Loucy (cell line): Measurements from ENCODE around the gene SCAF8.

Experiments used
- H2AFZ ChIP-seq: fragments of 200-600 bp; sonication (generic); 2 replicates; pipeline ENCODE4 v1.6.0; 2016; ENCODE audit warnings: antibody characterized with exemption, mild to moderate bottlenecking, low read length, moderate library complexity
- H3F3A ChIP-seq: fragments of 200-600 bp; 2 replicates; pipeline ENCODE4 v1.6.0; 2016; ENCODE audit warnings: antibody characterized with exemption, low read depth, mild to moderate bottlenecking
- H3K27me3 ChIP-seq: fragments of 200-600 bp; sonication (generic); 2 replicates; pipeline ENCODE4 v1.6.1; 2014; ENCODE audit warnings: low read length, mild to moderate bottlenecking; ENCODE audit not compliant: insufficient read depth, poor library complexity, severe bottlenecking
- H3K36me3 ChIP-seq: fragments of 200-600 bp; sonication (generic); 2 replicates; pipeline ENCODE4 v1.6.1; 2016; ENCODE audit warnings: low read length; ENCODE audit not compliant: insufficient read depth
- H3K4me1 ChIP-seq: fragments of 200-600 bp; sonication (generic); 2 replicates; pipeline ENCODE4 v1.5.1; 2014; ENCODE audit warnings: low read length, mild to moderate bottlenecking; ENCODE audit not compliant: insufficient read depth, poor library complexity, severe bottlenecking
- H3K4me2 ChIP-seq: fragments of 200-600 bp; sonication (generic); 2 replicates; pipeline ENCODE4 v1.6.0; 2014; ENCODE audit warnings: antibody characterized with exemption, low read length, low read depth, mild to moderate bottlenecking; ENCODE audit not compliant: poor library complexity, severe bottlenecking
- H3K4me3 ChIP-seq: fragments of 200-600 bp; sonication (generic); 2 replicates; pipeline ENCODE4 v1.5.1; 2014; ENCODE audit warnings: low read length, mild to moderate bottlenecking, mixed read lengths; ENCODE audit not compliant: poor library complexity, severe bottlenecking
- H3K79me2 ChIP-seq: fragments of 200-600 bp; sonication (generic); 2 replicates; pipeline ENCODE4 v1.6.1; 2014; ENCODE audit warnings: low read length; ENCODE audit not compliant: insufficient read depth
- H3K9ac ChIP-seq: fragments of 200-600 bp; sonication (generic); 2 replicates; pipeline ENCODE4 v1.6.0; 2014; ENCODE audit warnings: mild to moderate bottlenecking, low read depth, low read length, moderate library complexity; ENCODE audit not compliant: poor library complexity, severe bottlenecking
- H3K9me2 ChIP-seq: fragments of 200-600 bp; sonication (generic); replicated peaks from 2 replicates; pipeline ENCODE4 v1.6.1; 2016; ENCODE audit warnings: low read depth, low read length, mixed read lengths
- H3K9me3 ChIP-seq: fragments of 200-600 bp; sonication (generic); 2 replicates; pipeline ENCODE4 v1.6.1; 2014; ENCODE audit warnings: mild to moderate bottlenecking, antibody characterized with exemption, low read length, low read depth; ENCODE audit not compliant: insufficient read depth
- H4K20me1 ChIP-seq: fragments of 200-600 bp; sonication (generic); 2 replicates; pipeline ENCODE4 v1.6.0; 2014; ENCODE audit warnings: antibody characterized with exemption, low read length, mild to moderate bottlenecking; ENCODE audit not compliant: insufficient read depth, poor library complexity, severe bottlenecking
- CTCF ChIP-seq: fragments of 200-600 bp; sonication (generic); conservative IDR thresholded peaks from 2 replicates; pipeline ENCODE4 v1.5.1; 2014; ENCODE audit warnings: mild to moderate bottlenecking, antibody characterized with exemption, low read length
- EZH2phosphoT487 ChIP-seq: fragments of 200-600 bp; IDR thresholded peaks from 2 replicates; pipeline ENCODE4 v1.6.1; 2018; ENCODE audit warnings: antibody characterized with exemption, mild to moderate bottlenecking, moderate library complexity, borderline replicate concordance

Gene SCAF8

GRCh38 chr6:154703124-154703523 is 30.1 kb upstream of the SCAF8 start:
- Histone ChIP-seq H3K4me2 (no peak overlapping the region), H3K36me3 (no peaks in the 10 kb centered on the region), H3K9ac (no peak overlapping the region), H3K9me2 (no peaks in the 10 kb centered on the region), H4K20me1 (no peaks in the 10 kb centered on the region), H3K27me3 (no peaks in the 10 kb centered on the region), H3F3A (no peaks in the 10 kb centered on the region), H3K79me2 (no peaks in the 10 kb centered on the region), H3K9me3 (no peaks in the 10 kb centered on the region), H2AFZ (peak overlapping the region; percentile 23; the same call in 1 of the 2 replicates), H3K4me1 (no peaks in the 10 kb centered on the region), H3K4me3 (no peak overlapping the region)
- no peak for TF ChIP-seq CTCF
- no peak for TF ChIP-seq EZH2phosphoT487

- H3K36me3 ChIP-seq: no peaks in the 10 kb centered on the region
- no peak overlapping the region for H2AFZ ChIP-seq
- H3F3A ChIP-seq: no peaks in the 10 kb centered on the region
- H3K79me2 ChIP-seq: no peaks in the 10 kb centered on the region
- no peaks in the 10 kb centered on the region for H3K9me2 ChIP-seq
- H4K20me1 ChIP-seq: no peaks in the 10 kb centered on the region
- H3K4me2 ChIP-seq: no peak overlapping the region
- H3K9ac ChIP-seq: no peak overlapping the region
- TF ChIP-seq EZH2phosphoT487 (no peak), CTCF (peak; percentile 37)
- no peaks in the 10 kb centered on the region for H3K9me3 ChIP-seq
- no peak overlapping the region for H3K4me3 ChIP-seq
- H3K27me3 ChIP-seq: no peaks in the 10 kb centered on the region
- no peaks in the 10 kb centered on the region for H3K4me1 ChIP-seq
Measured at GRCh38 chr6:154705471-154706113, 27.6 kb upstream of the SCAF8 start.

GRCh38 chr6:154706389-154706788 is 26.8 kb upstream of the SCAF8 start:
- H3K4me1 ChIP-seq: no peaks in the 10 kb centered on the region
- H3K9me2 ChIP-seq: no peaks in the 10 kb centered on the region
- no peaks in the 10 kb centered on the region for H4K20me1 ChIP-seq
- no peaks in the 10 kb centered on the region for H3K36me3 ChIP-seq
- no peaks in the 10 kb centered on the region for H3F3A ChIP-seq
- H3K79me2 ChIP-seq: no peaks in the 10 kb centered on the region
- no peak overlapping the region for H2AFZ ChIP-seq
- no peak overlapping the region for H3K4me2 ChIP-seq
- TF ChIP-seq CTCF (no peak), EZH2phosphoT487 (no peak)
- H3K27me3 ChIP-seq: no peaks in the 10 kb centered on the region
- no peak overlapping the region for H3K9ac ChIP-seq
- no peaks in the 10 kb centered on the region for H3K9me3 ChIP-seq
- H3K4me3 ChIP-seq: no peak overlapping the region
